BJ (cell line): ENCODE data around the gene SS18L1. TPM values are rescaled to one million over a fixed set of nuclear protein-coding genes. Genes with fewer than 3 reads are reported as not detected.

Experiments used
- CTCF ChIA-PET: fragments of 350-600 bp; formaldehyde crosslinking; extraction: SDS; loops from one replicate; lab custom pipeline; 2021; ENCODE audit warnings: antibody characterized with exemption, inconsistent platforms; lab: Yijun Ruan, JAX
- POLR2A ChIA-PET: fragments of 300-600 bp; sonication (Branson Sonifier 250); formaldehyde crosslinking; extraction: SDS; loops from one replicate; lab custom pipeline; 2021; ENCODE audit warnings: antibody characterized with exemption; lab: Charles Lee
- DNase-seq: peaks from one replicate; pipeline ENCODE4 v3.0.0-alpha.2; 2011; ENCODE audit warnings: low read depth
- H3K27me3 ChIP-seq: 2 replicates; pipeline ENCODE4 v1.6.0; 2011; ENCODE audit warnings: low read length; ENCODE audit not compliant: control insufficient read depth, insufficient read depth
- H3K36me3 ChIP-seq: 2 replicates; pipeline ENCODE4 v1.5.1; 2011; ENCODE audit warnings: low read length; ENCODE audit not compliant: control insufficient read depth, insufficient read depth
- H3K4me3 ChIP-seq: 2 replicates; pipeline ENCODE4 v1.5.1; 2011; ENCODE audit warnings: low read depth, mild to moderate bottlenecking, control low read depth, low read length
- CTCF ChIP-seq: IDR thresholded peaks from 2 replicates; pipeline ENCODE4 v1.5.1; 2011; ENCODE audit warnings: low read depth, mild to moderate bottlenecking, control low read depth, inconsistent platforms, low read length, moderate library complexity; ENCODE audit not compliant: insufficient read depth
- polyA plus RNA-seq: library from polyadenylated mRNA; depleted of rRNA; stranded (reverse); fragments of >200 nt; gene quantifications from 2 replicates; pipeline ENCODE4 v1.2.3, GENCODE V29; 2011

Gene SS18L1
- polyA plus RNA-seq, 1 experiment: 6.7 TPM

- POLR2A ChIA-PET: no interaction called here
- DNase-seq: no peak
- Histone ChIP-seq H3K27me3 (no peaks in the 10 kb centered on the region), H3K4me3 (no peak overlapping the region), H3K36me3 (peaks cover 26% of the 10 kb centered on the region)
- no peak for TF ChIP-seq CTCF
- CTCF ChIA-PET: no interaction called here
Observed at GRCh38 chr20:62200491-62201172, 57.1 kb downstream of the SS18L1 start.

GRCh38 chr20:62201173-62202082 lies 57.9 kb downstream of the SS18L1 start:
- Histone ChIP-seq H3K4me3 (no peak overlapping the region), H3K36me3 (peaks cover 23% of the 10 kb centered on the region), H3K27me3 (no peaks in the 10 kb centered on the region)
- ChIA-PET POLR2A (no interaction called here), CTCF (no interaction called here)
- DNase-seq: no peak
- TF ChIP-seq CTCF: no peak

- POLR2A ChIA-PET: no interaction called here
- no peak for TF ChIP-seq CTCF
- Histone ChIP-seq H3K36me3 (peaks cover 23% of the 10 kb centered on the region), H3K27me3 (no peaks in the 10 kb centered on the region), H3K4me3 (no peak overlapping the region)
- CTCF ChIA-PET: no interaction called here
- DNase-seq: no peak
Observed at GRCh38 chr20:62202083-62202395, 58.5 kb downstream of the SS18L1 start.

- TF ChIP-seq CTCF: no peak
- H3K36me3 ChIP-seq: peaks cover 23% of the 10 kb centered on the region
- H3K27me3 ChIP-seq: no peaks in the 10 kb centered on the region
- ChIA-PET CTCF (no interaction called here), POLR2A (no interaction called here)
- H3K4me3 ChIP-seq: no peak overlapping the region
- DNase-seq: no peak
Observed at GRCh38 chr20:62202676-62203377, 59.3 kb downstream of the SS18L1 start.
